Subcutaneous adipose tissue (tissue), 4 donors: ENCODE measurements around the gene TBCK. TPM values are rescaled to one million over a fixed set of nuclear protein-coding genes. Genes with fewer than 3 reads are reported as not detected.

Source experiments
- CTCF ChIP-seq: fragments of 450-650 bp; IDR thresholded peaks from one replicate; pipeline ENCODE4 v1.5.1; 2016; ENCODE audit warnings: low read depth, mild to moderate bottlenecking, control low read depth, antibody characterized with exemption, moderate library complexity
- total RNA-seq, 4 donors: library from RNA; depleted of rRNA; stranded (reverse); fragments of >200 nt; gene quantifications; one replicate each; pipeline ENCODE4 v1.1.0, GENCODE V29; 2016

TBCK gene
- 10 to 100 TPM; 32.2 to 59.2 (median 48.9) TPM for total RNA-seq

DNA sequence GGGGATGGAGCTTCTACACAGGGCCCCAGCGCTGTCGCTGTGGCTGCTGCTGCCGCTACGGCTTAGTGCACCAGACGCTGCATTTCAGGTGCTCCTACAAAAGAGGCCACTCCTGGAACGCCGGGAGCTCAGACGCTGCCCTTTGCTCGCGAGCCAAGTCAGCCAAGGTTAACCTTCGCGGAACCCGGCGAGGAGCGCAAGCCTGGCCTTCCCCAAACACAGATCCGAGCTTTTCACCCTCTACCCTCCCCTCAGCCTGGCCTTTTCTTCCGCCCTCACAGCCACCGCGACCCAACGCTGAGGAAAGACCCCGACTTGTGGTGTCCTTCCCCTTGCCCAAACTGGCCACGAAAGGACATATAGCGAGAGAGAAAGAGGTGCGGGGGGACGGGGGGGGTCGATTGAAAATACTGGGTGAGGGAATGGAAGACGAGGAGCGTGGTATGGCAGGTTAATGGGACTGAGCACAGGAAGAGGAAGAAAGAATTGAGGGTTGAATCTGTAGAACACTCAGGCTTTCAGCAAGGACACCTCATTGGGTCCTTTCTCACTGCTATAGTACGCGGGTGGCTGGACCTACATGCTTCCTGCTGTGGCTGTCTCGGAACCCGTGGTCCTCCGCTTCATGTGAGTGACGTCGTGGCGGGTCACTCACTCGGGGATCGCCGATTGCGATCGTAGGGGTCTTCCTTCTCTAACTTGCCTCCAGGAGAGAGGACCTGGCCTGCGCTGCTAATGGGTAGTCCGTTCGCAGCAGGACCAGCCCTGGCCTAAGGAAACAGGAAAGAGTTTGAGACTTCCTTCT is at the start of gene TBCK, which contains the start of gene AIMP1:
TSS of gene TBCK (minus strand) at position 242 of the 805 bp plus-strand sequence. CDS start 7,249 bp downstream, outside the sequence.
TSS of gene AIMP1 (plus strand) at position 583 of the 805 bp plus-strand sequence. CDS start 8,460 bp downstream, outside the sequence.
- no peak for TF ChIP-seq CTCF

- TF ChIP-seq CTCF = no peak
These were observed 49.6 kb upstream of the TBCK start for GRCh38 chr4:106365613-106366012.

DNA sequence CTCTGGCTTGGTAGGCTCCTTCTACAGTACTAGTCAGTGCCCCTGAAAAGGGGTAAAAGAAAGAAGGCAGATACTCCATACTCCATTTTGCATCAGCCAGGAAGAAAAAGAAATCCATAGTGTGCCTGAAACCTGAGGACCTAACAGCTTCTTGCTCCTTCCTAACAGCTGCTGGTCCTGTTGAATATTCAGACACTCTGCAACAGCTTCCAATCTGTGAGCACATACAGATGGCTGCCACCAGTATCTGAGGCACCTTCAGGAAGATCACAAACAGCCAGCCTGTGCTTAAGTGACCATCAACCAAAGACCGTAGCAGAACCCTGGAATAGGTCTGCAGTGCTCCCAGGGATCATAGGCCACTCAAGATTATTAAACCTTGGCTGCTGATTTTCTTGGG is 48.3 kb upstream of the TBCK start:
- no peak for TF ChIP-seq CTCF

- TF ChIP-seq CTCF = no peak
These were observed 46.2 kb upstream of the TBCK start for GRCh38 chr4:106362086-106362825.

- TF ChIP-seq CTCF = no peak
These were observed 42.9 kb upstream of the TBCK start for GRCh38 chr4:106358899-106359298.

- no peak for TF ChIP-seq CTCF
These were observed 39.2 kb upstream of the TBCK start for GRCh38 chr4:106355193-106355592.

GRCh38 chr4:106353786-106354185 is 37.8 kb upstream of the TBCK start:
- TF ChIP-seq CTCF = no peak
